Upper lobe of left lung (tissue), 6 donors: Measurements from ENCODE around the gene PHF20. TPM values are rescaled to one million over a fixed set of nuclear protein-coding genes. Genes with fewer than 3 reads are reported as not detected.
"Not testable (repeated sequence)": the region's sequence is repeated elsewhere in the genome, so short reads cannot be mapped to it uniquely, and the experiment has no call there.

Source experiments
- ATAC-seq, 2 donors: fragments of 200-7000 bp; cut with Tn5 transposase; one replicate each; pipeline ENCODE4 v1.9.1; 2022; ENCODE audit warnings: mild to moderate bottlenecking in 2 of 2, moderate library complexity in 2 of 2; ENCODE audit not compliant: low FRiP score in 2 of 2
- DNase-seq, 2 donors: peaks; one replicate each; pipeline ENCODE4 v3.0.0-alpha.2; 2019 to 2020
- H3K27ac ChIP-seq, 4 donors: fragments of 200-600 bp; sonication (generic); one replicate each; pipeline ENCODE4 v1.5.1; 2016 to 2019
- H3K27me3 ChIP-seq, 4 donors: fragments of 200-600 bp; sonication (generic); one replicate each; pipeline ENCODE4 v1.5.1; 2017 to 2019
- H3K36me3 ChIP-seq, 4 donors: fragments of 200-600 bp; sonication (generic); one replicate each; pipeline ENCODE4 v1.5.1; 2016 to 2019
- H3K4me1 ChIP-seq, 4 donors: fragments of 200-600 bp; sonication (generic); one replicate each; pipeline ENCODE4 v1.5.1; 2018 to 2019
- H3K4me3 ChIP-seq, 4 donors: fragments of 200-600 bp; sonication (generic); one replicate each; pipeline ENCODE4 v1.5.1; 2017 to 2019; ENCODE audit warnings: mild to moderate bottlenecking in 2 of 4, moderate library complexity in 1 of 4
- H3K9me3 ChIP-seq, 4 donors: fragments of 200-600 bp; sonication (generic); one replicate each; pipeline ENCODE4 v1.5.1; 2018 to 2019
- CTCF ChIP-seq, 6 experiments: fragments of 450-650 bp in 4 of 6; fragments of 200-600 bp in 2 of 6; sonication (generic) in 2 of 6; IDR thresholded peaks; one replicate each; pipeline ENCODE4 v1.5.1; 2016 to 2019; ENCODE audit warnings: antibody characterized with exemption in 6 of 6
- EP300 ChIP-seq, 4 donors: sonication (generic); formaldehyde crosslinking; IDR thresholded peaks; one replicate each; pipeline ENCODE4 v1.5.1; 2017; ENCODE audit warnings: antibody characterized with exemption in 4 of 4, control low read depth in 2 of 4
- POLR2A ChIP-seq, 4 donors: fragments of 450-650 bp; IDR thresholded peaks; one replicate each; pipeline ENCODE4 v1.5.1; 2016 to 2017; ENCODE audit warnings: antibody characterized with exemption in 4 of 4, mild to moderate bottlenecking in 2 of 4
- POLR2AphosphoS5 ChIP-seq, 2 donors: sonication (generic); formaldehyde crosslinking; IDR thresholded peaks; one replicate each; pipeline ENCODE4 v1.5.1; 2017; ENCODE audit warnings: antibody characterized with exemption in 2 of 2
- WGBS, 2 donors: methylation state at CpG; one replicate each; pipeline ENCODE4 v1.1.5; 2017 to 2018; 5-methylcytosine and 5-hydroxymethylcytosine counted together
- total RNA-seq, 6 donors: library from RNA; depleted of rRNA in 4 of 6; stranded (reverse); fragments of >200 nt in 4 of 6; gene quantifications; one replicate each; pipeline versions ENCODE4 v1.1.0 to v1.2.1, GENCODE V29; 2016 to 2021
- donor health status: DM: no; HTN: no; CAD: no; lungs with moderate emphysema.
- donor health status: DM: no; HTN: yes; CAD: no; lungs with severe emphysema.

PHF20 gene
- total RNA-seq, 6 donors from 2014 or later = 29.9 to 65.9 (median 42.5) TPM

DNA sequence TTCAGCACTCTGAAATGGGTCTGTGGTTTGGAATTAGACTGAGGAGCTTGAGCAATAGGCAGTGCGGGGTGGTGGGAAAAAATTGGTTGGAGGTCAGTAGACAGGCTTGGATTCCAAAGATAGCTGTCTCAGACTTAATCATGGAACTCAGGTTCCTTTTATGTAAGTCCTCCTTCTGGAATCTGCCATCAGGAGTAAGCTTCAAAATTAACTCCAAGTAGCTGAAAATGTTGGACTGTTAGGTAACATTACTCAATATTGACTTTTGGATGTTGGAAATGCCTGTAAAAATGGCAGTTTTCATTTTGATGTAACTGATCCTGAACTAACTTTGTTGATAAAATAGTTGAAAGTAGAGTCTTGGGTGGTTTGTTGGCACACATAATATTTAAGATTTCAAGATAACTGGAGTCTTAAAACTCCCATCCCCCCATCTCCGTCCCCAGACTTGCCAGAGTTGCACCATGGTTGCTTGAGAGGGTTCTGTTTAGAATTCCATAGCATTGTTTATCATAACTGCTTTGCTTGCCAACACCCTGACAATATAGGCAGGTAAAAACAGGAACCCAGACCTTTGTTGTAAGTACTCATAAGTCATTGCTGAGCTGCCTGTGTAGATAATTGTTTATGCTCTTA lies 83.0 kb downstream of the PHF20 start:
- peaks cover 0 to 23% (median 8%) of the 10 kb centered on the region in 4 donors for H3K36me3 ChIP-seq
- peaks cover 0 to 6% (median 5%) of the 10 kb centered on the region in 4 donors for H3K4me1 ChIP-seq
- no peaks in the 10 kb centered on the region for H3K9me3 ChIP-seq
- no peak overlapping the region for H3K4me3 ChIP-seq
- 82 to 94% methylated on average over 2 of the region's 2 CpGs for WGBS, 2 donors
- ATAC-seq (no peak), DNase-seq (no peak)
- TF ChIP-seq POLR2A (IDR thresholded peaks at IDR 0.05) (no peak), CTCF (IDR thresholded peaks at IDR 0.05) (no peak), POLR2AphosphoS5 (IDR thresholded peaks at IDR 0.05) (no peak), EP300 (IDR thresholded peaks at IDR 0.05) (no peak)
- H3K27me3 ChIP-seq = no peaks in the 10 kb centered on the region
- no peak overlapping the region for H3K27ac ChIP-seq

GRCh38 chr20:35855641-35856040 lies 83.8 kb downstream of the PHF20 start:
- 94 to 98% methylated on average over 4 of the region's 4 CpGs for WGBS, 2 donors
- H3K27ac ChIP-seq = not testable (repeated sequence)
- peaks cover 0 to 23% (median 8%) of the 10 kb centered on the region in 4 donors for H3K36me3 ChIP-seq

GRCh38 chr20:35856866-35857265 lies 85.1 kb downstream of the PHF20 start:
- no peak for DNase-seq
- no peaks in the 10 kb centered on the region for H3K9me3 ChIP-seq
- no peak overlapping the region for H3K27ac ChIP-seq
- H3K4me3 ChIP-seq = no peak overlapping the region
- H3K36me3 ChIP-seq = peaks cover 0 to 22% (median 7%) of the 10 kb centered on the region in 4 donors
- H3K4me1 ChIP-seq = peaks cover 0 to 6% (median 5%) of the 10 kb centered on the region in 4 donors
- ATAC-seq = no peak
- 82 to 90% methylated on average over 4 of the region's 4 CpGs for WGBS, 2 donors
- TF ChIP-seq POLR2AphosphoS5 (IDR thresholded peaks at IDR 0.05) (no peak), CTCF (IDR thresholded peaks at IDR 0.05) (no peak), POLR2A (IDR thresholded peaks at IDR 0.05) (no peak), EP300 (IDR thresholded peaks at IDR 0.05) (no peak)
- no peaks in the 10 kb centered on the region for H3K27me3 ChIP-seq

More at GRCh38 chr20:35855641-35856040, 83.8 kb downstream of the PHF20 start:
- not testable (repeated sequence) for ATAC-seq, H3K9me3 ChIP-seq, H3K4me3 ChIP-seq, H3K4me1 ChIP-seq, H3K27me3 ChIP-seq, DNase-seq

DNA sequence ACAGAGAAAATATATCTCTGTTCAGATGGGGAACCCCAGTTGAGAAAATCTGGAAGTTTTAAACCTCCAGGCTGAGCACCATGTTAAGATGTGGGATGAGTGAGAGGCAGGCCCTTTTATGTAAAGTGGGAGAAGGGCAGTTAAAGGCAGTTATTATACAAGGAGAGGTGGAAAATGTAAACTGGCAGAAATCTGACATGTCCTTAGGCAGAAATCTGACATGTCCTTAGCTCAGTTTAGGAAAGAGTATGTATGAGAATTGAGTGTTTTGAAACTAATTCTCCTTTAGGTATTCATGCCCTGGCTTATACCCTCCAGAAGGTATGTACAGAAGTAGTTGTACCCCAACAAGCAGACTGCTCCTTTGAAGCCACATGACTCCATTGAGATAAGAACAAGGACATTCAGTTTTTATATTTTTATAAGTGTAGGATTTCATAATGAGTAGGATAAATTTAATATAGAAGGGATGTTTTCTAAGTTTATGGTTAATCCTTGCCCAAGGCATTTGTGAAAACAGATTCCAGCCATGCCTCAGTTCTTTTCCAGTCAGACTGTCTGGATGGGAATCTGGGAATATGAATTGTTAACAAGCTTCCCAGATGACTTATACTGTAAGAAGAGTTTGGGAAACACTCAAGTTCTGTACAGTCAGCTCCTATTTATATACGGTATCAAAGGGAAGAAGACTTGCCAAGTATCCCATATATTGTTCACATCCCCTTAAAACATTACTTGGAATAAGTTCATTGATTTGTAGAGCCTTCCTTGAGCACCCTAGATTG lies 94.8 kb downstream of the PHF20 start:
- no peak overlapping the region for H3K4me3 ChIP-seq
- WGBS, 2 donors = 84 to 94% methylated on average over 1 of the region's 1 CpG
- DNase-seq (no peak), ATAC-seq (no peak)
- no peaks in the 10 kb centered on the region for H3K27me3 ChIP-seq
- H3K36me3 ChIP-seq = peaks cover 0 to 28% (median 2%) of the 10 kb centered on the region in 4 donors
- H3K27ac ChIP-seq = no peak overlapping the region
- H3K4me1 ChIP-seq = peaks cover 0 to 4% (median 0%) of the 10 kb centered on the region in 4 donors
- no peaks in the 10 kb centered on the region for H3K9me3 ChIP-seq
- TF ChIP-seq CTCF (IDR thresholded peaks at IDR 0.05) (no peak), POLR2AphosphoS5 (IDR thresholded peaks at IDR 0.05) (no peak), EP300 (IDR thresholded peaks at IDR 0.05) (no peak), POLR2A (IDR thresholded peaks at IDR 0.05) (no peak)

DNA sequence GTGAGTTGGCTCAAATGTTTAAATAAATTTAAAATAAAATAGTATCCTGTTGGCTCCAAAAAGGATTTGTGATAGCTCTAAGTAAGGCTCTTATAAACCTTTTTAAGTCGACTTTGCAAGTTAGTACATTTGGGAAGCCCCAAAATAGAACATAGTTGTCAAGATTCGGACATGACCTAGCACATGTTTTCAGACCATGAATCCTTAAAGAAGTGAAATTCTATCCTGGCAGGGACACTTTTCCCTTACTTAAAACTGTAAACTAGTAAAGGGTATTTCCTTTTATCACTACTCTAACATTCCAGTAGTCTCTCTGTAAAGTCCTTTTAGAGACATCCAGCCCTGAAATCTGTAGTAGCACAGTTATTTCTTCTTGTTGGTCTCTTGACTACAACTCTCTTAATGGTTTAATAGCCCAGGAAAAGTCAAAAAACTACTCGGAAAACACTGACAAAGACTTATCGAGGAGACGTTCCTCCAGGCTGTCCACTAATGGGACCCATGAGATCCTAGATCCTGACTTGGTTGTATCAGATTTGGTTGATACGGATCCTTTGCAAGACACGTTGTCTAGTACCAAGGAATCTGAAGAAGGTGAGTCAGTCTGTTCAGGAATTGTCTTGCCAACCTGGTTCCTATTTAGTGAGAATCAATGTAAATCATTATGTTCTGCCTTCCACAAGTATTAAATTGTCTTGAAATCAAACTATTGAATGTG lies 98.9 kb downstream of the PHF20 start:
- no peaks in the 10 kb centered on the region for H3K9me3 ChIP-seq
- H3K27ac ChIP-seq = peak overlapping the region in 2 of 4 donors; percentile 9 to 58
- WGBS, 2 donors = 79 to 94% methylated on average over 7 of the region's 7 CpGs
- no peaks in the 10 kb centered on the region for H3K27me3 ChIP-seq
- H3K4me3 ChIP-seq = no peak overlapping the region
- peaks cover 0 to 4% (median 0%) of the 10 kb centered on the region in 4 donors for H3K4me1 ChIP-seq
- TF ChIP-seq POLR2A (IDR thresholded peaks at IDR 0.05) = no peak
- TF ChIP-seq EP300 (IDR thresholded peaks at IDR 0.05) = no peak
- TF ChIP-seq CTCF (IDR thresholded peaks at IDR 0.05) = no peak
- no peak for TF ChIP-seq POLR2AphosphoS5 (IDR thresholded peaks at IDR 0.05)
- ATAC-seq (no peak), DNase-seq (no peak)
- H3K36me3 ChIP-seq = peaks cover 0 to 15% (median 4%) of the 10 kb centered on the region in 4 donors
